Neural cell (in vitro differentiated cells): Measurements from ENCODE around the gene CCDC150. TPM values are rescaled to one million over a fixed set of nuclear protein-coding genes. Genes with fewer than 3 reads are reported as not detected.
"Not testable (repeated sequence)": the region's sequence is repeated elsewhere in the genome, so short reads cannot be mapped to it uniquely, and the experiment has no call there.

Source experiments
- H2AFZ ChIP-seq: fragments of 200-600, 300-800 bp; sonication (generic), shearing (Covaris generic); 2 replicates; pipeline ENCODE4 v1.6.0; 2014; ENCODE audit warnings: low read depth, mild to moderate bottlenecking, antibody characterized with exemption, low read length, moderate library complexity
- H3F3A ChIP-seq: fragments of 200-600 bp; shearing (Covaris generic); 2 replicates; pipeline ENCODE4 v1.6.1; 2016; ENCODE audit warnings: mild to moderate bottlenecking, moderate library complexity, mixed read lengths, antibody characterized with exemption, low read length; ENCODE audit not compliant: insufficient read depth, poor library complexity, severe bottlenecking
- H3K27ac ChIP-seq: fragments of 200-600, 300-800 bp; sonication (generic), shearing (Covaris generic); 2 replicates; pipeline ENCODE4 v1.5.1; 2014; ENCODE audit warnings: mild to moderate bottlenecking, low read length, moderate library complexity
- H3K27me3 ChIP-seq: fragments of 300-800, 200-600 bp; sonication (generic), shearing (Covaris generic); 2 replicates; pipeline ENCODE4 v1.6.0; 2014; ENCODE audit warnings: mild to moderate bottlenecking, low read depth, low read length, moderate library complexity; ENCODE audit not compliant: insufficient read depth
- H3K36me3 ChIP-seq: fragments of 300-800, 200-600 bp; sonication (generic), shearing (Covaris generic); 2 replicates; pipeline ENCODE4 v1.5.1; 2014; ENCODE audit warnings: mild to moderate bottlenecking, antibody characterized with exemption, low read length, moderate library complexity; ENCODE audit not compliant: insufficient read depth
- H3K4me2 ChIP-seq: fragments of 300-800, 200-600 bp; sonication (generic), shearing (Covaris generic); 2 replicates; pipeline ENCODE4 v1.6.0; 2014; ENCODE audit warnings: mild to moderate bottlenecking, low read length
- H3K4me3 ChIP-seq: fragments of 300-800, 200-600 bp; sonication (generic), shearing (Covaris generic); 2 replicates; pipeline ENCODE4 v1.5.1; 2014; ENCODE audit warnings: mild to moderate bottlenecking, low read length, moderate library complexity
- H3K79me2 ChIP-seq: fragments of 200-600 bp; shearing (Covaris generic); replicated peaks from 2 replicates; pipeline ENCODE4 v1.6.0; 2014; ENCODE audit warnings: mild to moderate bottlenecking, low read length, moderate library complexity; ENCODE audit not compliant: insufficient read depth
- H3K9ac ChIP-seq: fragments of 300-800, 200-600 bp; sonication (generic), shearing (Covaris generic); 2 replicates; pipeline ENCODE4 v1.6.1; 2016; ENCODE audit warnings: mild to moderate bottlenecking, low read length, mixed read lengths
- H3K9me2 ChIP-seq: fragments of 200-600 bp; shearing (Covaris generic); 2 replicates; pipeline ENCODE4 v1.6.1; 2016; ENCODE audit warnings: mild to moderate bottlenecking, low read length, mixed read lengths; ENCODE audit not compliant: insufficient read depth
- H3K9me3 ChIP-seq: fragments of 200-600, 300-800 bp; sonication (generic), shearing (Covaris generic); 2 replicates; pipeline ENCODE4 v1.6.1; 2016; ENCODE audit warnings: mild to moderate bottlenecking, mixed run types, low read length, moderate library complexity, mixed read lengths
- H4K20me1 ChIP-seq: fragments of 200-600 bp; shearing (Covaris generic); 2 replicates; pipeline ENCODE4 v1.6.1; 2016; ENCODE audit warnings: mild to moderate bottlenecking, mixed run types; ENCODE audit not compliant: insufficient read depth
- CTCF ChIP-seq: fragments of 450-650 bp; IDR thresholded peaks from 2 replicates; pipeline ENCODE4 v1.5.1; 2014; ENCODE audit warnings: antibody characterized with exemption, mild to moderate bottlenecking, moderate library complexity; ENCODE audit not compliant: poor library complexity, severe bottlenecking
- EP300 ChIP-seq: fragments of 450-650 bp; conservative IDR thresholded peaks from 2 replicates; pipeline ENCODE4 v1.6.1; 2014; ENCODE audit warnings: antibody characterized with exemption, mild to moderate bottlenecking, moderate library complexity; ENCODE audit not compliant: poor library complexity, severe bottlenecking
- EZH2 ChIP-seq: fragments of 200-600, 300-800 bp; shearing (Covaris generic), sonication (generic); IDR thresholded peaks from 2 replicates; pipeline ENCODE4 v1.6.1; 2014; ENCODE audit warnings: antibody characterized with exemption, low read length, borderline replicate concordance, mild to moderate bottlenecking; ENCODE audit not compliant: insufficient read depth, poor library complexity, severe bottlenecking
- MXI1 ChIP-seq: fragments of 450-650 bp; conservative IDR thresholded peaks from 2 replicates; pipeline ENCODE4 v1.6.1; 2014; ENCODE audit warnings: antibody characterized with exemption, mild to moderate bottlenecking; ENCODE audit not compliant: poor library complexity, severe bottlenecking
- POLR2AphosphoS5 ChIP-seq: IDR thresholded peaks from 2 replicates; pipeline ENCODE4 v1.6.1; 2012
- RAD21 ChIP-seq: fragments of 450-650 bp; conservative IDR thresholded peaks from 2 replicates; pipeline ENCODE4 v1.6.1; 2014; ENCODE audit warnings: antibody characterized with exemption, mild to moderate bottlenecking, moderate library complexity
- REST ChIP-seq: IDR thresholded peaks from 2 replicates; pipeline ENCODE4 v1.6.1; 2012; ENCODE audit warnings: borderline replicate concordance
- SMC3 ChIP-seq: fragments of 450-650 bp; conservative IDR thresholded peaks from 2 replicates; pipeline ENCODE4 v1.6.1; 2014; ENCODE audit warnings: antibody characterized with exemption, mild to moderate bottlenecking, moderate library complexity; ENCODE audit not compliant: poor library complexity
- TAF1 ChIP-seq: IDR thresholded peaks from 2 replicates; pipeline ENCODE4 v1.6.1; 2012; ENCODE audit warnings: low read depth
- polyA plus RNA-seq: library from polyadenylated mRNA; depleted of rRNA; stranded (reverse); fragments of >200 nt; gene quantifications from 2 replicates; pipeline ENCODE4 v1.2.3, GENCODE V29; 2014

CCDC150 gene
- polyA plus RNA-seq, 1 donor from 2014 or later = 0.57 TPM

GRCh38 chr2:196685792-196686191 lies 46.3 kb downstream of the CCDC150 start:
- Histone ChIP-seq H3K36me3 (no peaks in the 10 kb centered on the region), H3K79me2 (no peaks in the 10 kb centered on the region), H4K20me1 (no peaks in the 10 kb centered on the region), H3K27me3 (no peaks in the 10 kb centered on the region), H3K9ac (no peak overlapping the region), H3K4me2 (no peak overlapping the region), H3F3A (no peaks in the 10 kb centered on the region), H3K27ac (no peak overlapping the region), H3K9me2 (no peaks in the 10 kb centered on the region), H3K9me3 (peaks cover 9% of the 10 kb centered on the region), H3K4me3 (no peak overlapping the region), H2AFZ (no peak overlapping the region)
- TF ChIP-seq EP300 = no peak
- TF ChIP-seq MXI1 = no peak
- TF ChIP-seq EZH2 = no peak
- TF ChIP-seq CTCF = no peak
- no peak for TF ChIP-seq REST
- TF ChIP-seq POLR2AphosphoS5 = no peak
- no peak for TF ChIP-seq TAF1
- no peak for TF ChIP-seq RAD21
- no peak for TF ChIP-seq SMC3

GRCh38 chr2:196686737-196687136 lies 47.2 kb downstream of the CCDC150 start:
- H3K27me3 ChIP-seq, H3F3A ChIP-seq, H4K20me1 ChIP-seq, H3K4me2 ChIP-seq, H3K9me3 ChIP-seq, H3K79me2 ChIP-seq, H3K9me2 ChIP-seq, H2AFZ ChIP-seq, H3K9ac ChIP-seq, H3K36me3 ChIP-seq, H3K4me3 ChIP-seq, H3K27ac ChIP-seq: not testable (repeated sequence)

GRCh38 chr2:196696423-196697079 lies 57.0 kb downstream of the CCDC150 start:
- no peaks in the 10 kb centered on the region for H4K20me1 ChIP-seq
- no peak overlapping the region for H3K4me3 ChIP-seq
- no peaks in the 10 kb centered on the region for H3K9me2 ChIP-seq
- TF ChIP-seq CTCF = no peak
- TF ChIP-seq SMC3 = no peak
- no peak for TF ChIP-seq EP300
- no peak for TF ChIP-seq TAF1
- no peak for TF ChIP-seq RAD21
- TF ChIP-seq REST = no peak
- no peak for TF ChIP-seq MXI1
- TF ChIP-seq POLR2AphosphoS5 = no peak
- TF ChIP-seq EZH2 = no peak
- no peaks in the 10 kb centered on the region for H3F3A ChIP-seq
- H3K79me2 ChIP-seq = no peaks in the 10 kb centered on the region
- no peaks in the 10 kb centered on the region for H3K27me3 ChIP-seq
- H3K9ac ChIP-seq = no peak overlapping the region
- no peak overlapping the region for H3K27ac ChIP-seq
- H3K4me2 ChIP-seq = no peak overlapping the region
- H2AFZ ChIP-seq = no peak overlapping the region
- H3K36me3 ChIP-seq = no peaks in the 10 kb centered on the region
- no peaks in the 10 kb centered on the region for H3K9me3 ChIP-seq
